ENCODE results near the gene ITGA1.

DNA sequence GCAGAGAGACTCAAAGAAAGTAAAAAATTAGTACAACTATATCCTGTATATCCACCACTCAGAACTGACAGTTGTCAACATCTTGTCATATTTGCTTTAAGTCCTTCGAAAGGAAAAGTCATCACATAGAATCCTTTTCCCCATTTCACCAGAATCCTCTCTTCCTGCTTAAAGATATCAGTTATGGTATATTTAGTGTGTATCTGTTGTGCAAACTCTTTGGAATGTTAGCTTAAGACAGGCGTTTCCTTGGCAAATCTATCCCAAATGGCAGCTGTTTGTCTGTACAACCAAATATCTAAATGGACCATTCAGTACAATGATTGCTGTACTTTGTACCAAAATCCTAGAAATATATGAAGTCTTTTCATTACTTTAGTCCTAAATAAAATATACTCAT lies 98.5 kb downstream of the ITGA1 start:
- TF ChIP-seq, protein P1, sequence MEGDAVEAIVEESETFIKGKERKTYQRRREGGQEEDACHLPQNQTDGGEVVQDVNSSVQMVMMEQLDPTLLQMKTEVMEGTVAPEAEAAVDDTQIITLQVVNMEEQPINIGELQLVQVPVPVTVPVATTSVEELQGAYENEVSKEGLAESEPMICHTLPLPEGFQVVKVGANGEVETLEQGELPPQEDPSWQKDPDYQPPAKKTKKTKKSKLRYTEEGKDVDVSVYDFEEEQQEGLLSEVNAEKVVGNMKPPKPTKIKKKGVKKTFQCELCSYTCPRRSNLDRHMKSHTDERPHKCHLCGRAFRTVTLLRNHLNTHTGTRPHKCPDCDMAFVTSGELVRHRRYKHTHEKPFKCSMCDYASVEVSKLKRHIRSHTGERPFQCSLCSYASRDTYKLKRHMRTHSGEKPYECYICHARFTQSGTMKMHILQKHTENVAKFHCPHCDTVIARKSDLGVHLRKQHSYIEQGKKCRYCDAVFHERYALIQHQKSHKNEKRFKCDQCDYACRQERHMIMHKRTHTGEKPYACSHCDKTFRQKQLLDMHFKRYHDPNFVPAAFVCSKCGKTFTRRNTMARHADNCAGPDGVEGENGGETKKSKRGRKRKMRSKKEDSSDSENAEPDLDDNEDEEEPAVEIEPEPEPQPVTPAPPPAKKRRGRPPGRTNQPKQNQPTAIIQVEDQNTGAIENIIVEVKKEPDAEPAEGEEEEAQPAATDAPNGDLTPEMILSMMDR (IDR thresholded peaks at IDR 0.05): no peak
- TF ChIP-seq ZFX (IDR thresholded peaks at IDR 0.05; ENCODE audit: borderline replicate concordance): no peak
